NCI-H2196 (cell line): ENCODE data around the gene ABCB10.
A peak's percentile ranks its signal among the peaks of the same experiment; 100 is the strongest.
"Not testable (repeated sequence)": the region's sequence is repeated elsewhere in the genome, so short reads cannot be mapped to it uniquely, and the experiment has no call there.

Source experiments
- DNase-seq: peaks from one replicate; lab custom pipeline; 2025; ENCODE audit not compliant: unreplicated experiment; lab: John Stamatoyannopoulos, UW

ABCB10 gene

DNA sequence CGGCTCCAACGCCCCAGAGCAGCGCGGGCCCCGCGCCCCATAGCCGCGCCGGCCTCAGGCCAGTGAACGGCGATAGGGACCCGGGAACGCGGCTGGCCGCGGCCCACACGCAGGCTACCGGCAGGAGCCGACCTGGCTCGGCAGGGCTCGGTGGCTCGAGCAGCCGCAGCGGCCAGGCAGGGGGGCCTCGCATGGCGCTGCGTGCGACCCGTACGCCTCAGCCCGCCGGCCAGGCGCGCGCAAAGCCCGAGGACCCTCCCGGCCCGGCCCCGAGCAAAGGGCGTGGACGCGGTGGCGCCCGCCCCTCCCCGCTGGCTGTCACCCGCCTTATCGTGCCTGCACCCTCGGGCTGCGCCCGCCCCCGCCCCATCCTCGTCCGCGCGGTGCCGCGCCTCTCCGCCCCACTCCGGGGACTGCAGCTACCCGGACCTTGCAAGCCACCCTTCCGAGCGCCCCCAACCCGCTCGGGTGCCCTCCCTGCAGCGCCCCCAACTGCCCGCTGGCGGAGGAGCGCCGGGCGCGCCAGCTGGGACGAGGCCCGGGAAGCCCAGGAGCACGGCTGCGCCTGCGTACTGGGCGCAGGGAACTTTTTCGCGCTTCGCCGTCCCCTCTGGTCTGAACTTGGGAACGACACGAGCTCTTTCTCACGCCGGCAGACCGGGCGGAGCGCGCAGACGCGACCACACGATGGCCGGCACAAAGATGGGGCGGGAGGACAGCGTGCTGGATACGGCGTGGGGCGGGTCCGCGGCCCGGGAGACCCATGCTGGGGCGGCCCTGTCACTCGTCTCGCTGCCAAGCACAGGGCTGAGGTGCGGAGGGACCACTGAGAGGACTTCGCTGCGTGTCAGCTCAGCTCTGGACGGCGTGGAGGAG lies at the start of gene ABCB10:
Gene ABCB10 (minus strand): TSS at position 248 of the 876 bp plus-strand sequence. CDS start 55 bp downstream, at position 193.
- peak; percentile 98 for DNase-seq

DNA sequence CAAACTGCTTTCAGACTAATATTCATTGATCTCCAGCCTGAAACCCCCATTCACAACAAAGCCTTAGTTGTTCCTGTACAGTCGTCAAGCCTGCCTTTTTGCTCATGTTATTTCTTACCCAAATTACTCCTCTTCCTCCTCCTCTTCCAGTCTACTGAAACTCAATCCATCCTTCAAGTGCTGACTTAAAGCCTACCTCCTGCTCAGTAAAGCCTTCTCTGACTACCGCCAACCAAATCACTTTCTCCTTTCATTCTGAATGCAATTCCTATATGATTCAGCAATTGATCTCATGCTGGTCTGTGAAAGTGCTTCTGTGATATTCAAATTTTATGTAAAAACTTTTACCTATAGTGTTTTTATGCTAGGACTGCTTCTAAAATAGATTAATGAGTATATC lies 48.9 kb upstream of the ABCB10 start:
- DNase-seq, result no peak

DNA sequence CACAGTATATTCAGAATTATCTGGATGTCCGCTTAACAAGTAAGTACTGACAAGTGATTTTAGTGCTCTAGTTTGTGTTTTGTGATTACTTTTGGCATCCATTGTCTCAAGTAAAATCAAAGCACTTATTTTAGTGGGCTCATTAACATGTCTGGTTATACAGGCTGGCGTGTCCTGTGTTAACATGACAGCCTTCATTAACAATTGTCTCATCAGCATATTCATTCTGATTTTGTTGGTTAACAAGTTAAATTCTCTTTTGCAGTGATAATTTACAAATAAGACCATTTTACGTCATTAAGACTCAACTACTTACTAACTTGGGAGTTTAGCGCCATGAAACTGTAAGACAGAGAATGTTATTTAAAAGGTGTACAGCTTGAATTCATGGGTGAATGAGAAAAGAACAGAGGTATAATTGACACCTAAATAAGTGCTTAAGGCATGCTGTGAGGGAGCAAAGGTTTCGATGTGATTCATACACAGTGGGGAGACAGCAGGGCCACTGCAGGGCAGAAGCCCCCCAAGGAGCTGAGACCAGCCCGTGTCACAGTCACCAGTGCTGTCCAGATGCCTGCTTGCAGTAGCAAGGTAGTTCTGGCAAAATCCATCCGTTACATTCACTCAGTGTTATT lies 45.0 kb upstream of the ABCB10 start:
- no peak for DNase-seq

DNA sequence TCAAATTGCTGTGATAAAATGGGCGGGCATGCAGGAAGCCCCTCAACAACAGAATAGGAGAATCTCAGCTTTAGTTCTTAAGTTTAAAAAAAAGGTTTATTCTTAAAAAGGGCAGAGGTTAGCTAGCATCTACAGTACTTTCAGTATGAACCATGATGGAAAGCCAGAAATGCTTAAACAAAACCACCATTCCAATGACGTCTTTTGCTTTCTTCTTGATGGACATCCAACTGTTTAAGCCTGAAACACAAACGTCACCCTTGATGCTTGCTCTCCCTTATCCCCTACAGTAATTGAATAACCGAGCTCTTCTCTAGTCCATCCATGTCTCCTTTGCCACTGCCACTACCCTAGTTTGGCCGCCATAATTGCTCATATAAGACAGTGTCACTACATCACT lies 41.7 kb upstream of the ABCB10 start:
- no peak for DNase-seq

DNA sequence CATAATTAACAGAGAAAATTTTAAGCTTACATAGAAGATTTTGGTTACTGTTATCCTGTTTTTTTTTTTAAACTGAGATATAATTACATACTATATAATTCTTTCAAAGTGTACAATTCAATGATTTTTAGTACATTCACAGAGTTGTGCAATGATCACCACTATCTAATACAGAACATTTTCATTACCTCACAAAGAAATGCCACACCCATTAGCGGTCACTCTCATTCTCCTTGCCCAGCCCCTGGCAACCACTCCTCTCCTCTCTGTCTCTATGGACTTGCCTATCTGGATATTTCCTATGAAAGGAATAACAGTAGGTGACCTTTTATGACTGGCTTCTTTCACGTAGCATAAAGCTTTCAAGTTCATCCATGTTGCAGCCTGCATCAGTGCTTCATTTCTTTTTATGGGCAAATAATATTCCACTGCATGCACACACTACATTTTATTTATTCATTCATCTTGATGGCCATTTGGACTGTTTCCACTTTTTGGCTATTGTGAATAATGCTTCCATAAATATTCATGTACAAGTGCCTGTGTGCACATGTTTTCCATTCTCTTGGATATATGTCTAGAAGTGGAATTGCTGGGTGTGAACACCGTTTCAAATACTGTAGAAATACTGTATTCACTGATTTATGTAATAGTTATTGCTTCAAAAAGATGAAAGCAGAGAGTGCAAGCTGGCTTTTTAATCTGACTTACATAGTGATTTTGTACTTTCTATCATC lies 40.9 kb upstream of the ABCB10 start:
- no peak for DNase-seq

DNA sequence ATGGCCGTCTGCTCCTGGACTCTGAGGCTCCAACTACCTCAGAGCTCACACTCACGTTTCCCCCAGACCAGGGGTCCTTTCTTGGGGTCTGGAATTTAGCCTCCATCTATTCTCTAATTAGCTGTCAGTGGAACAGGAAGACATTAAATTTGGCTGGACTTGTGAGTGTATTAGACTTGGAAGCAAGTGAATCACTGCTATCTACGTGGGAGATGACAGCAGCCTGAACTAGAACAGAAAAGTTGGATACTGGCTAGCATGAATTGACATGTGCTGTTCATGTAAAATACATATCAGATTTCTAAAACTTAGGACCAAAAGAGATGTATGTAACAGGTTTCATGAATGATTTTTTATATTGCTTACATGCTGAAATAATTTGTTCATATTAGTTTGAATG lies 39.4 kb upstream of the ABCB10 start:
- DNase-seq, result no peak

DNA sequence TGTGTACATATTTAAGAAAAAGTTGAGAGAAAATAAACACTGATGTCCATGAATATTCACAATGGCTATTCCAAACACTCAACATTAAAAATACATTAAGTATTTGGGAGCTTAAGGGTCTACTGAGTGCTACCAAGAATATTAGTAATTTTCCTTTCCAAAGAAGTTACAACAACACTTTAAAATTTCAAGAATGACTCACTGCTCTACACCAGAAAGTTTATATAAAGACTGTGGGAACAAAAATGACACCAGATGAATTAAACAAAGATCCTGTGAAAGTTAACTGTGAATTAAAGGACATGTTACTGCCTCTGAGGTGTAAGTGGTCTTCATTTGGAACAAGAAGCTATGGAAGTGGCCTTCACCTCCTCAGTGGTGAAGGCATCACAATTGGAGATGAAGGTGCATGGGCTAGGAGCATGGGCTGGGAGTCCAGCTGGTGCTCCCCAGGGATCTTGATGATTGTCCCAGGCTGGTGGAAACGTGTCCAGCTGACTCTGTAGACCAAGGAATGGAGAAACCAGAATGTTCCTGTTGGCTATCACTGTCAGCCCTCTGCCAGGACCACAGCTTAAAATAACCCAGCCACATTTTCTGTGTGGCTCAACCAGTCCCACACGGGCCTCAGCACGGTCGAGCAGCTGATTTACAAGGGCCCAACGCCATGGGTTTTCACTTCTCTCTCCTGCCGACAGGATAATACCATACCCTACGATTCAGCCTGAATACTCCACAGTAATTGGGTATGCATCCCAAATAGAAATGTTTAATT lies 38.6 kb upstream of the ABCB10 start:
- DNase-seq, result no peak

DNA sequence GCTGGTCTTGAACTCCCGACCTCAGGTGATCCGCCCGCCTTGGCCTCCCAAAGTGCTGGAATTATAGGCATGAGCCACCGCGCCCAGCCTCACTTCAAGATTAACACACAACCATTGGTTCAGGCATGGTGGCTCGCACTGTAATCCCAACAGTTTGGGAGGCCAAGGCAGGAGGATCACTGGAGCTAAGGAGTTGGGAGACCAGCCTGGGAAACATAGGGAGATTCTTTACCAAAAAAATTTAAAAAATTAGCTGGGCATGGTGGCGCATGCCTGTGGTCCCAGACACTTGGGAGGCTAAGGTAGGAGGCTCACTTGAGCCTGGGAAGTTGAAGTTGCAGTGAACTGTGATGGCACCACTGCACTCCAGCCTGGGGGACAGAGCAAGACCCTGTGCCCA lies 37.4 kb upstream of the ABCB10 start:
- DNase-seq, result not testable (repeated sequence)

DNA sequence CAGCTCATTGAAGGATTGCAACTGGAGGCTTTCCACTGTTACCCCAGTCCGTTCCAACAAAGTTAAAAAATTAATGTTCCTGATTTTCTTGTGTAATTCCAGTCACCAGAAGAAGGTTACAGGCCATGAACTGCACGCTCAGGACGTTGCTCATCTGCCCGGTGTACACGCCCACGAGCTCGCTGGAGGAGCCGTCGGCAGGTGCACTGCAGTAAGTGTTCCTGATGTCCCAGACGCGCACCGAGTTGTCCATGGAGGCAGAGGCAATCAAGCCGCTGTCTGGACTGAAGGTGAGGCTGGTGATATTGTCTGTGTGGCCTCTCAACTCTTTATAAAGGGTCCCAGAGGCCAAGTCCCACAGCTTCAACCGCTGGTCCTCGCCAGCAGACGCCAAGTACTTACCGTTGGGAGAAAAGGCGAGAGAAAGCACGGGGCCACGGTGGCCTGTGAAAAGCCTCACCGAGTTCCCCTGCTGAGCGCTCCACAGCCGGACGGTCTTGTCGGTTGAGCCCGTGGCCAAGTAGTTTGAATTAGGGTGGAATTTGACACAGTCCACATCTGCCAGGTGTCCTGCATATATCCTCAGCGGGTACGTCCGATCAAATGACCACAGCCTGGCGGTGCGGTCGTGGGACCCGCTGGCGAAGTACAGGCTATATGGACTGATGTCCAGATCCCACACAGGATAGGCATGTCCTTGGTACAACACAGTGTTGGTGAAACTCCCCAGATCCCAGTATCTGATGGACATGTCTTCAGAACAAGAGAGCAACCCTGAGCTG lies 35.9 kb upstream of the ABCB10 start:
- no peak for DNase-seq

DNA sequence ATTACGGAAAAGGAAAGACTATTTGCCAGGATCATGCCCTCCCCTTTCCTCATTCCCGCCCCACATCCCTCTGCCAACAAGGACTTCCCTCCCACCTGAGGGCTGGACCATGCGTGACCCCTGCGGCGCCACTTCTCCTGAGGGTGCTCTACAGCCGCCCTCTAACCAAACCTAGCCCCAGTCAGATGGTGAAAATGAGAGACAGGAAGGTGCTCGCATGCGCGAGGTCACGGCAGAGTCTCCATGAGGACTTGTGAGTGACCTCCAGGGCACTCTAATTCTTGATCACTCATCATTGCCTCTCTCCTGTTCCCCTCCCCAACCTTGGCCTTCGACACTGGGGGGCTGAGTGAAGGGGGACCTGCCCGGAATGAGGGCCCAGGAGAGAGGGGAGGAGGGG lies 35.3 kb upstream of the ABCB10 start:
- no peak for DNase-seq

DNA sequence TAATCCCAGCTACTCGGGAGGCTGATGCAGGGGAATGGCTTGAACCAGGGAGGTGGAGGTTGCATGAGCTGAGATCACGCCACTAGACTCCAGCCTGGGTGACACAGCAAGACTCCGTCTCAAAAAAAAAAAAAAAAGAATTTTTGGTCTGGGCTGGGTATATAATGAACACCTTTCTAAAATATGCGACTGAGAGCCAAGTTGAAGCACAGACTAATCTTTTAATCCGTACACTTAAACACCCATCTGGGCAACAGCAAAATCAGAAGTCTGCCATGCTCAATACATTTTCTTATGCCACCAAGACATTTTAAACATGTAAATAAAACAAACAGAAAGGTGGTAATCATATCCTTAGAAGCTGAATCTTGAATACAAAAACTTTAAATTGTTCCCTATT lies 31.6 kb upstream of the ABCB10 start:
- no peak for DNase-seq

DNA sequence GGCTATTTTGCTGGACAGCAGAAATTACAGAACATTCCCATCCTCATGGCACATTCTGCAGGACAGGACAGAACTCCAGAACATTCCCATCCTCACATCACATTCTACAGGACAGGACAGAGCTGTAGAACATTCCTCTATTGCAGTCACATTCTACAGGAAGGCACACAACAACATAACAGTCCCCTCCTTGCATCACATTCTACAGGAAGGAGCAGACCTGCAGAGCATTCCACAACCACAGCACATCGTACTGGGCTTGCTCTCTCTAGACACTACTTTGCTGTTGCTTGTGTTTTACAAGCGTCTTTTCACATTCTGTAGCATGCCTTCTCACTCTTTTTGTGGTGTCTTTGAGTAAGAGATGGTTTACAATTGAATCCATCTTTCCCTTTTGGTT lies 26.8 kb upstream of the ABCB10 start:
- no peak for DNase-seq

DNA sequence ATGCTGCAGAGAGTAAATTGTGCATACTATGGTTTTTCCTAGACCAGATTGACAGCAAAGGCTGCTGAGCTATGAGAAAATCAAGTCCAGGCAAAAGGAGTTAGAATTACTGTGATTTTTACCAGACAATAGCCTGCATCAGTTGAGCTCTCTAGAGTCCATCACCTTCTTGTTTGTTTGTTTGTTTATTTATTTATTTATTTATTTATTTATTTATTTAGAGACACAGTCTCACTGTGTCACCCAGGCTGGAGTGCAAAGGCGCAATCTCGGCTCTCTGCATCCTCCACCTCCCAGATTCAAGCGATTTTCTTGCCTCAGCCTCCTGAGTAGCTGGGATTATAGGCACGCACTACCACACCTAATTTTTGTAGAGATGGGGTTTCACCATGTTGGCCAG lies 24.2 kb upstream of the ABCB10 start:
- no peak for DNase-seq

DNA sequence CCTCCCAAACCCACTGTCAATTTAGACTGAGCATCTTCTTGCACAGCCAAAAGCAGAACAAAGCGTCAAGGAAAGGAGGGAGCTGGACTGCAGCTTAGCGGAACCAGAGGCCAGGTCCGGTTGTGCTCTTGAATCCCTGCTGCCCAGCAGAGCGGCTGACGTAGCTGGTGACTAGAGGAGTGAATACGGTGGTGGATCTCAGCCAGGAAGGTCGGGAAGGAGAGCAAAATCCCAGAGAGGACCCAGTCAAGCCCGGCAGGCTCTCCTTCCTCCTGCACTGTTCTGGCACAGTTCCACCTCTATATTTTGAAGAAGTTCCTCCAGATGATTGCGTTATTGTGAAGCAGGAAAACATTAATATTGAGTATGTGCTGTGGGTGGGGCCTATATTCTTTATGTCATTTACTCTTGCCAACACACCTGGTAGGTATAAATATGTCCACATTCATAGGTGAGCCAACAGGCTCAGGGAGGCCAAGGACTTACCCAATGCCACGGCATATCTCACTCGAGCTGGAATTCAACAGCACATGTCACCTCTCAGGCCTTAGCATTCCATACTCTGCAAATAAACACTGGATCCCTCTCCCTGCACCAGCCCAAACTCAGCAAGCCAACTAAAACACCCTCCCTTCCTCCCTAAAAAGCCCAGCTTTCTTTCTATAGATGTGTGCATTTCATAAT lies 23.6 kb upstream of the ABCB10 start:
- peak; percentile 75 for DNase-seq

DNA sequence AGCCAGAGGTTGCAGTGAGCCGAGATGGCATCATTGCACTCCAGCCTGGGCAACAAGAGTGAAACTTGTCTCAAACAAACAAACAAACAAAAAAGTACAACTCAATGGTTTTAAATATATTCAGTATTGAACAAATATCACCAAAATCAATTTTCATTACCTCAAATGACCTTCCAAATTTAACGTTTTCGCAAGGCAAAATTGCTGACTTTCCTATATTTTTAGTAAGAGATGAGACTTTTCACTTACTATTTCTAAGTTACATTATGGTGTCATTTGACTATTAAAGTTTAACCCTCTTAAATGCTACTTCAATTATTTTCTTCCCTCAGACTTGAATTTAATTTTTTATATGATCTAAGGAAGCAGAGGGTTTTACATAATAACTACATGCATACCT lies 23.0 kb upstream of the ABCB10 start:
- no peak for DNase-seq

DNA sequence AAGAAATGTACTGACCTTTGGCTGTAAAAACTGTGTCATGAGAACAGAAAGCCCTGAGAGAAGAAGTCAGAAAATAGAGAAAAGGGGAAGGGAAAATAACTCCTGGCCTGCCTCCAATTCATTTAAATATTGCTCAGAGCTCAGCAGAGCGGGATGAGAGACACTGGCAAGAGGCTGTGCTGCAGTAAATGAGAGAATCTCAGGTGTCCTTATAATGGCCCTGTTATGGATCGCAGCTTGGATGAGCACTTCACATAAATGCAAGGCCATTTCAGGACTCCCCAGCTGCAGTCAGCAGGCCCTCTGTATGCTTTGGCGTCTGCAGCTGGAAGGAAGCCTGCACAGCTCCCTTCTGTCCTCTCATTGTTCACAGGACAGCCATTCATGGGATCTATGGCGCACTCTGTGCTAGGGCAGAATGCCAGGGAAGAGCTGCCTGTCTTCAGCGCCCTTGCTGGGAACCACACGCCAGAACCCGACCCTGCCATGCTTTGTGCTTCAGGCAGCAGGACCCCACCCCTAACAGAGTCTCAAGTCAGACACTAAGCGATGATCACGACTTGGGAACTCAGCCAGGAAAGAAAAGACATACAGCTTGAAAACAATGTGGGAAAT lies 20.7 kb upstream of the ABCB10 start:
- DNase-seq, result peak; percentile 71

DNA sequence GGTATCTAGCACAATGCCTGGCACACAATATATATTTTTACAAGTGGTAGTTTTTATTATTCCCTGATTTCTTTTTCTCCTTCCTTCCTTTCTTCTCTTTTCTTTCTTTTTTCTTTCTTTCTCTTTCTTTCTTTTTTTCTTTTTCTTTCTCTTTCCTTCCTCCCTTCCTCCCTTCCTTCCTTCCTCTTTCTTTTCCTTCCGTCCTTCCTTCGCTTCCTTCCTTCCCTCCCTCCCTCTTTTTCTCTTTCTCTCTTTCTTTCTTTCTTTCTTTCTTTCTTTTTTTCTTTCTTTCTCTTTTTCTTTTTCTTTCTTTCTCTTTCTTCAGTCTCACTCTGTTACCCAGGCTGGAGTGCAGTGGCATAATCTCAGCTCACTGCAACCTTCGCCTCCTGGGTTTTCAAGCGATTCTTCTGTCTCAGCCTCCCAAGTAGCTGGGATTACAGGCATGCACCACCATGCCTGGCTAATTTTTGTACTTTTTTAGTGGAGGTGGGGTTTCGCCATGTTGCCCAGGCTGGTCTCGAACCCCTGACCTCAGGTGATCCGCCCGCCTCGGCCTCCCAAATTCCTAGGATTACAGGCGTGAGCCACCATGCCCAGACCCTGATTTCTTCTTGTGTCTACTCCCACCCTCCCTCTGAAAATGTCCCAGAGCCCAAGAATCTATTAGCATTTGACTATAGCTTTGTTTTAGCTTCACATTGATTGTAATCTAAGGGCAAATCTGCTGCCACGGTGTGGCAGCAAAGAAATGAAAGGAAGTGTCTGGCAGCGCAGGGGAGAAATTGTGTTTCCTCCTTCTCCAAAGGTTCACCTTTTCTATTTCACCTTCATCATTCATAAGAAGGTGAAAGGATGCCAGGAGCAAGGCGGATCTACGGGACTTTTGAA lies 19.9 kb upstream of the ABCB10 start:
- DNase-seq, result no peak

DNA sequence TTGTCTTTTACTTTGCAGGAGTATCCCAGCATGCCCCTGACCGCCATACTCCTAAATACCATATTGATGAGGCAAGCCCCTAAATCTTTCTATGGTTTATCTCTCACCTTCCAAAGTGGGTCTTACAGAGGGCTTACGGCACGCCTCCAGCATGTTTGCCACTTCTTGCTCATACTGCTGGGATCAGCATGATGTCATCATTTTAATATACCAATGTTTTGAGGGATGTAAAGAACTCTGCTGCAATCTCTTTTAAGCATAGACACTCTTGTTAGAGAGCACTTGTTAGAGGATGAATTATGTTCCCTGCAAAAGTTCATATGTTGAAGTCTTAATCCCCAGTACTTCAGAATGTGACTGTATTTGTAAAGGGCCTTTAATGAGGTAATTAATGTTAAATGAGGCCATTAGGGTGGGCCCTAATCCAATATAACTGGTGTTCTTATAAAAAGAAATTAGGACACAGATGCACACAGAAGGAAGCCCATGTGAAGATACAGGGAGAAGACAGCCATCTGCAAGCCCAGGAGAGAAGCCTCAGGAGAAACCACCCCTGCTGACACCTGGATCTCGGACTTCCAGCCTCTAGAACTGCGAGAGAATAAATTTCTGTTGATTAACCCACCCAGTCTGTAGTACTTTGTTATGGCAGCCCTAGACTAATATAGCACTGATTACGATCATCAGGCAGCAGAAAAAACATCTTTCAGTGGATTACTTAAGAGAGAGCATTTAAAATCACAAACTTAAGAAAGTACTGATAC lies 16.4 kb upstream of the ABCB10 start:
- no peak for DNase-seq
